Mucosa of descending colon (tissue), 3 donors: ENCODE results near the gene CFAP61. TPM values are rescaled to one million over a fixed set of nuclear protein-coding genes. Genes with fewer than 3 reads are reported as not detected.

Experiments
- ATAC-seq: fragments of 200-7000 bp; cut with Tn5 transposase; one replicate; pipeline ENCODE4 v1.9.1; 2020; ENCODE audit warnings: mild to moderate bottlenecking, moderate library complexity
- DNase-seq, 3 donors: peaks; one replicate each; pipeline ENCODE4 v3.0.0-alpha.2; 2020
- H3K36me3 ChIP-seq: fragments of 200-600 bp; one replicate; pipeline ENCODE4 v1.8.0; 2021; ENCODE audit warnings: low read depth, mild to moderate bottlenecking
- H3K4me1 ChIP-seq: fragments of 200-600 bp; one replicate; pipeline ENCODE4 v1.8.0; 2021; ENCODE audit warnings: low read depth, mild to moderate bottlenecking
- H3K4me3 ChIP-seq: fragments of 200-600 bp; one replicate; pipeline ENCODE4 v1.8.0; 2021; ENCODE audit warnings: mild to moderate bottlenecking
- H3K9me3 ChIP-seq: fragments of 200-600 bp; one replicate; pipeline ENCODE4 v1.8.0; 2021; ENCODE audit warnings: mild to moderate bottlenecking
- intact Hi-C, 2 donors: fragments of 100-400 bp; cut with DNase I in 1 of 2; cut with micrococcal nuclease in 1 of 2; formaldehyde crosslinking; loops; one replicate each; pipeline versions ENCODE4 v1.11.0 to v1.11.1; 2022; cut with DNase I, micrococcal nuclease
- total RNA-seq, 3 donors: library from RNA; stranded (reverse); fragmentation: NEBNext Ultra II Directional in 2 of 3; extraction: Animal tissue kit (Norgen Biotek cat#: 25700) in 2 of 3; gene quantifications; one replicate each; pipeline versions ENCODE4 v1.2.1 to v1.2.4, GENCODE V29; 2021 to 2023
- TF ChIP-seq, protein P1 (sequence below): fragments of 200-600 bp; IDR thresholded peaks from one replicate; pipeline ENCODE4 v1.8.0; 2022; ENCODE audit warnings: antibody characterized with exemption, mild to moderate bottlenecking
- donor health status: DM: no; HTN: no; CAD: no; lungs with moderate emphysema.
- donor health status: DM: no; HTN: no; CAD: no.
- donor health status: DM: no; HTN: yes; CAD: no.

The CFAP61 gene
- total RNA-seq, 3 donors from 2014 or later, result 0.35 to 0.79 TPM; not detected in 1

GRCh38 chr20:20078041-20078440 is 25.7 kb downstream of the CFAP61 start:
- H3K4me1 ChIP-seq, result no peaks in the 10 kb centered on the region
- intact Hi-C loops, result no loop called here
- TF ChIP-seq, protein P1, sequence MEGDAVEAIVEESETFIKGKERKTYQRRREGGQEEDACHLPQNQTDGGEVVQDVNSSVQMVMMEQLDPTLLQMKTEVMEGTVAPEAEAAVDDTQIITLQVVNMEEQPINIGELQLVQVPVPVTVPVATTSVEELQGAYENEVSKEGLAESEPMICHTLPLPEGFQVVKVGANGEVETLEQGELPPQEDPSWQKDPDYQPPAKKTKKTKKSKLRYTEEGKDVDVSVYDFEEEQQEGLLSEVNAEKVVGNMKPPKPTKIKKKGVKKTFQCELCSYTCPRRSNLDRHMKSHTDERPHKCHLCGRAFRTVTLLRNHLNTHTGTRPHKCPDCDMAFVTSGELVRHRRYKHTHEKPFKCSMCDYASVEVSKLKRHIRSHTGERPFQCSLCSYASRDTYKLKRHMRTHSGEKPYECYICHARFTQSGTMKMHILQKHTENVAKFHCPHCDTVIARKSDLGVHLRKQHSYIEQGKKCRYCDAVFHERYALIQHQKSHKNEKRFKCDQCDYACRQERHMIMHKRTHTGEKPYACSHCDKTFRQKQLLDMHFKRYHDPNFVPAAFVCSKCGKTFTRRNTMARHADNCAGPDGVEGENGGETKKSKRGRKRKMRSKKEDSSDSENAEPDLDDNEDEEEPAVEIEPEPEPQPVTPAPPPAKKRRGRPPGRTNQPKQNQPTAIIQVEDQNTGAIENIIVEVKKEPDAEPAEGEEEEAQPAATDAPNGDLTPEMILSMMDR, result no peak
- H3K9me3 ChIP-seq, result no peaks in the 10 kb centered on the region
- DNase-seq (no peak), ATAC-seq (no peak)
- H3K4me3 ChIP-seq, result no peak overlapping the region
- no peaks in the 10 kb centered on the region for H3K36me3 ChIP-seq

DNA sequence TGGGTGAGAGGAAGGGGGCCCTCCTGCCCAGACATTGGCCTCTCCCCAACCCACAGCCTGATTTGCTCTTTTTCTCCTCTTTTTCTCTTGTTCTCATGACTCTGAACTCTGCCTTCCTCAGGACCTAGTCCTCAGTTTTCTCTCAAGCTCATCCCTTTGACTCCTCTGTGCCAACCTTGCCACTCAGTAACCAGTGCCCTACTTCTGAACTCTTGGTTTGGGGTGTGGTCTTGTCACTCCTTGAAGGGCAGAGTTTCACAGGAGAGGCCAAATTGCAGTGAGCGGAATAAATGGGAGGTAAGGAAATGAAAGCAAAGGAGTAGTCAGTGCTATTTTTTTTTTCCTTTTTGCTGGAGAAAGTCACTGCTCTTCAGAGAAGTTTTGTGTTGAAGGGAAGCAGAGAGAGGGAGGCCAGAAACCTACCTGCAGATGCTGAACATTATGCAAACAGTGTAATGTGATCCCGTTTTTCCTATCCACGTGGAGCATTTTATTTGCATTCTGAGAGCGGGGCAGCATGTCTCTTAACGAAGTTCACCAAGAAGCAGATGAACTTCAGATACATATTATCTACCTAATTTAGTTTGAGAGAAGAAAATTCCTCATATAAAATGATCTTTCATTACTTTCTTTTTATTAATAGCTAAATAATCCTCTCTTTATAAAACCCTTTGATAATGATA is 26.9 kb downstream of the CFAP61 start:
- DNase-seq, result peak in 1 of 3 donors; percentile 45
- peak; percentile 67 for ATAC-seq
- intact Hi-C loops, result no loop called here
- no peaks in the 10 kb centered on the region for H3K4me1 ChIP-seq
- H3K4me3 ChIP-seq, result no peak overlapping the region
- H3K9me3 ChIP-seq, result no peaks in the 10 kb centered on the region
- TF ChIP-seq, protein P1, result no peak
- H3K36me3 ChIP-seq, result no peaks in the 10 kb centered on the region

DNA sequence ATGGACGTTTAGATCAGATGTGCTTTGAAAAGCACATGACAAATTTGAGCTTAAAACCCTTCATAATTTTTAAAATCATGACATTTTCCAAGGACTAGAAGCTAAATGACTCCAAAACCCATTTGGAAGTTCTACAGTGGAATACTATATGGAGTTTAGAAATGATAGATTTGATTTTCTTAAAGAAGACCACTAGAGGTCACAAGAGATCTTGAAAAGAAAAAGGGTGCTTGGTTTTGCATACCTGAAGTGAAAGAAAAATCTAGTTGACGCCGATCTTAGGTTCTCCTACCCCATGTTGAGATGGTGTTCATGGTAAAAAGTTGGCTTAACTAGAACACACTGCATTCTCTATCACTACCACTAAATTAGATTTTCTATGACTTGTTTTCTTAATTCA is 31.5 kb downstream of the CFAP61 start:
- Histone ChIP-seq H3K9me3 (no peaks in the 10 kb centered on the region), H3K4me3 (no peak overlapping the region), H3K4me1 (no peaks in the 10 kb centered on the region), H3K36me3 (no peaks in the 10 kb centered on the region)
- ATAC-seq, result peak; percentile 48
- intact Hi-C loops, result no loop called here
- TF ChIP-seq, protein P1, result no peak
- no peak for DNase-seq

GRCh38 chr20:20084296-20084752 is 32.0 kb downstream of the CFAP61 start:
- ATAC-seq (no peak), DNase-seq (no peak)
- Histone ChIP-seq H3K36me3 (no peaks in the 10 kb centered on the region), H3K4me1 (no peaks in the 10 kb centered on the region), H3K9me3 (no peaks in the 10 kb centered on the region), H3K4me3 (no peak overlapping the region)
- intact Hi-C loops, result no loop called here
- TF ChIP-seq, protein P1, result no peak

GRCh38 chr20:20085071-20085470 is 32.7 kb downstream of the CFAP61 start:
- H3K4me3 ChIP-seq, result no peak overlapping the region
- H3K36me3 ChIP-seq, result no peaks in the 10 kb centered on the region
- no peak for DNase-seq
- TF ChIP-seq, protein P1, result no peak
- intact Hi-C loops, result no loop called here
- no peak for ATAC-seq
- H3K4me1 ChIP-seq, result no peaks in the 10 kb centered on the region
- no peaks in the 10 kb centered on the region for H3K9me3 ChIP-seq
